WTC11 (cell line): ENCODE measurements around the gene SLC24A4. TPM values are rescaled to one million over a fixed set of nuclear protein-coding genes. Genes with fewer than 3 reads are reported as not detected.

Experiments
- ATAC-seq: fragments of 200-7000 bp; cut with Tn5 transposase; 2 replicates; pipeline ENCODE4 v1.10.0; 2021; ENCODE audit warnings: mild to moderate bottlenecking, moderate library complexity
- CTCF ChIA-PET: fragments of 300-600 bp; sonication (Branson Sonifier 250); formaldehyde crosslinking; loops from one replicate; lab custom pipeline; 2021; ENCODE audit warnings: antibody characterized with exemption; lab: Charles Lee
- POLR2A ChIA-PET: fragments of 350-600 bp; sonication (Branson Sonifier 250); formaldehyde crosslinking; loops from one replicate; lab custom pipeline; 2021; ENCODE audit warnings: antibody characterized with exemption; lab: Charles Lee
- DNase-seq: peaks from one replicate; pipeline ENCODE4 v3.0.0; 2021; ENCODE audit warnings: low spot score
- H3K27ac Mint-ChIP-seq: 2 replicates; pipeline ENCODE4 v1.8.0; 2021; ENCODE audit warnings: mixed read lengths
- H3K27me3 Mint-ChIP-seq: 2 replicates; pipeline ENCODE4 v1.8.0; 2021; ENCODE audit warnings: low read depth, mild to moderate bottlenecking, moderate library complexity, mixed read lengths
- H3K36me3 Mint-ChIP-seq: 2 replicates; pipeline ENCODE4 v1.8.0; 2021; ENCODE audit warnings: mixed read lengths
- H3K4me1 Mint-ChIP-seq: 2 replicates; pipeline ENCODE4 v1.8.0; 2022; ENCODE audit warnings: mixed read lengths
- H3K4me3 Mint-ChIP-seq: 2 replicates; pipeline ENCODE4 v1.8.0; 2021; ENCODE audit warnings: mild to moderate bottlenecking, moderate library complexity, mixed read lengths
- H3K9me3 Mint-ChIP-seq: 2 replicates; pipeline ENCODE4 v1.8.0; 2021; ENCODE audit warnings: mixed read lengths
- ATF6 ChIP-seq: sonication (generic); formaldehyde crosslinking; IDR thresholded peaks from 2 replicates; pipeline ENCODE4 v1.8.1; 2023; ENCODE audit warnings: mild to moderate bottlenecking, missing genetic modification reagents
- ETV6 ChIP-seq: sonication (generic); formaldehyde crosslinking; IDR thresholded peaks from 2 replicates; pipeline ENCODE4 v1.8.1; 2022; ENCODE audit warnings: mild to moderate bottlenecking, missing genetic modification reagents
- FOXP4 ChIP-seq: sonication (generic); formaldehyde crosslinking; IDR thresholded peaks from 2 replicates; pipeline ENCODE4 v1.8.0; 2022; ENCODE audit warnings: mild to moderate bottlenecking, missing genetic modification reagents
- HMGA2 ChIP-seq: fragments of 250-450 bp; sonication (Bioruptor Pico); IDR thresholded peaks from 2 replicates; pipeline ENCODE4 v1.4.0; 2021; ENCODE audit warnings: mild to moderate bottlenecking, moderate library complexity
- IRF1 ChIP-seq: sonication (generic); formaldehyde crosslinking; IDR thresholded peaks from 2 replicates; pipeline ENCODE4 v1.8.0; 2023; ENCODE audit warnings: missing genetic modification reagents
- NFATC4 ChIP-seq: fragments of 250-450 bp; sonication (Bioruptor Pico); IDR thresholded peaks from 2 replicates; pipeline ENCODE4 v1.9.0; 2021; ENCODE audit warnings: mild to moderate bottlenecking
- SOX15 ChIP-seq: fragments of 250-450 bp; sonication (Bioruptor Pico); IDR thresholded peaks from 2 replicates; pipeline ENCODE4 v1.9.0; 2021; ENCODE audit warnings: mild to moderate bottlenecking
- TCF7 ChIP-seq: sonication (generic); formaldehyde crosslinking; IDR thresholded peaks from 2 replicates; pipeline ENCODE4 v1.8.0; 2022; ENCODE audit warnings: mild to moderate bottlenecking, low read depth, missing genetic modification reagents, moderate library complexity
- TEAD1 ChIP-seq: sonication (generic); formaldehyde crosslinking; IDR thresholded peaks from 2 replicates; pipeline ENCODE4 v1.8.0; 2022; ENCODE audit warnings: mild to moderate bottlenecking, missing genetic modification reagents
- TP53 ChIP-seq: sonication (generic); formaldehyde crosslinking; IDR thresholded peaks from 2 replicates; pipeline ENCODE4 v1.8.1; 2023; ENCODE audit warnings: mild to moderate bottlenecking, missing genetic modification reagents
- USF1 ChIP-seq: sonication (generic); formaldehyde crosslinking; IDR thresholded peaks from 2 replicates; pipeline ENCODE4 v1.8.0; 2022; ENCODE audit warnings: mild to moderate bottlenecking, missing genetic modification reagents
- ZBTB43 ChIP-seq: sonication (generic); formaldehyde crosslinking; IDR thresholded peaks from 2 replicates; pipeline ENCODE4 v1.8.1; 2023; ENCODE audit warnings: mild to moderate bottlenecking, missing genetic modification reagents
- ZMAT4 ChIP-seq: fragments of 250-450 bp; sonication (Bioruptor Pico); IDR thresholded peaks from 2 replicates; pipeline ENCODE4 v1.9.0; 2021; ENCODE audit warnings: mild to moderate bottlenecking
- ZNF121 ChIP-seq: sonication (generic); formaldehyde crosslinking; IDR thresholded peaks from 2 replicates; pipeline ENCODE4 v1.8.0; 2023; ENCODE audit warnings: missing genetic modification reagents
- ZNF138 ChIP-seq: sonication (generic); formaldehyde crosslinking; conservative IDR thresholded peaks from 2 replicates; pipeline ENCODE4 v1.8.1; 2022; ENCODE audit warnings: mild to moderate bottlenecking, moderate library complexity, missing genetic modification reagents
- ZNF281 ChIP-seq: sonication (generic); formaldehyde crosslinking; IDR thresholded peaks from 2 replicates; pipeline ENCODE4 v1.8.0; 2023; ENCODE audit warnings: mild to moderate bottlenecking, missing genetic modification reagents
- ZNF317 ChIP-seq: sonication (generic); formaldehyde crosslinking; IDR thresholded peaks from 2 replicates; pipeline ENCODE4 v1.8.1; 2023; ENCODE audit warnings: low read depth, mild to moderate bottlenecking, moderate library complexity, missing genetic modification reagents, borderline replicate concordance
- ZNF423 ChIP-seq: fragments of 250-450 bp; sonication (Bioruptor Pico); IDR thresholded peaks from 2 replicates; pipeline ENCODE4 v2.1.2; 2022; ENCODE audit warnings: mild to moderate bottlenecking, moderate library complexity
- total RNA-seq: library from RNA; stranded (reverse); gene quantifications from 3 replicates; pipeline ENCODE4 v1.2.3, GENCODE V29; 2021
- TF ChIP-seq, protein P1 (sequence below): sonication (generic); formaldehyde crosslinking; IDR thresholded peaks from 2 replicates; pipeline ENCODE4 v1.8.0; 2022; ENCODE audit warnings: mild to moderate bottlenecking, missing genetic modification reagents
- TF ChIP-seq, protein P2 (sequence below): sonication (generic); formaldehyde crosslinking; IDR thresholded peaks from 2 replicates; pipeline ENCODE4 v1.8.0; 2022; ENCODE audit warnings: mild to moderate bottlenecking, missing genetic modification reagents
- TF ChIP-seq, protein P3 (sequence below): fragments of 250-450 bp; sonication (Bioruptor Pico); IDR thresholded peaks from 2 replicates; pipeline ENCODE4 v1.9.0; 2021; ENCODE audit warnings: mild to moderate bottlenecking

Gene SLC24A4
- total RNA-seq, 1 experiment from 2014 or later: 0.90 TPM

DNA sequence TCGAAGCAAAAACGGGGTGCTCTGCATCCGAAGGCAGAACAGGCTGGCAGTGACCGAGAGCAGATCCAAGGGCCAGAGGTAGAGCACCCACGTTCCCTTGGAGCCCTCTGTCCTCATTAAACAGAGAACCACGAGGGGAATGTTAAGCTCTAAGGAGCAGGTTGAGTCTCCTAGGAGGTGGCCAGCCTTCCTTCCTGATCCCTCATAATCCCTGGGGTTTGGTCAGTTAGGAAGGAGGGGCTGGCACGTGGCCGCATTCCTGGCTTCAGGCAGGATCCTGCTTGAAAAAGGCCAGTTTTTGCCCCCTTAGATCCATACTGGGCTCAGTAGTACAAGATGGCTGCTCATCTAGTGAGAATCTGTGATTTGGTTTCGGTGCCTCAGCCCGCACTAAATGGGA is 57.2 kb downstream of the SLC24A4 start (continued):
- no peak for TF ChIP-seq ZNF281 (CRISPR knock-in tag)
- TF ChIP-seq, all 79 proteins: peak for 0

GRCh38 chr14:92380582-92380981 is 57.6 kb downstream of the SLC24A4 start:
- TF ChIP-seq FOXP4: no peak
- TF ChIP-seq SOX15 (CRISPR knock-in tag): no peak
- TF ChIP-seq ATF6: no peak
- TF ChIP-seq USF1 (CRISPR knock-in tag): no peak
- TF ChIP-seq ZBTB43 (CRISPR knock-in tag): no peak
- TF ChIP-seq HMGA2 (CRISPR knock-in tag): no peak
- TF ChIP-seq ZNF121 (CRISPR knock-in tag): no peak
- TF ChIP-seq ZNF138: no peak
- TF ChIP-seq ZMAT4: no peak
- TF ChIP-seq TCF7: no peak
- TF ChIP-seq, protein P1, sequence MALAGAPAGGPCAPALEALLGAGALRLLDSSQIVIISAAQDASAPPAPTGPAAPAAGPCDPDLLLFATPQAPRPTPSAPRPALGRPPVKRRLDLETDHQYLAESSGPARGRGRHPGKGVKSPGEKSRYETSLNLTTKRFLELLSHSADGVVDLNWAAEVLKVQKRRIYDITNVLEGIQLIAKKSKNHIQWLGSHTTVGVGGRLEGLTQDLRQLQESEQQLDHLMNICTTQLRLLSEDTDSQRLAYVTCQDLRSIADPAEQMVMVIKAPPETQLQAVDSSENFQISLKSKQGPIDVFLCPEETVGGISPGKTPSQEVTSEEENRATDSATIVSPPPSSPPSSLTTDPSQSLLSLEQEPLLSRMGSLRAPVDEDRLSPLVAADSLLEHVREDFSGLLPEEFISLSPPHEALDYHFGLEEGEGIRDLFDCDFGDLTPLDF: no peak
- TF ChIP-seq IRF1 (CRISPR knock-in tag): no peak
- TF ChIP-seq, protein P2, sequence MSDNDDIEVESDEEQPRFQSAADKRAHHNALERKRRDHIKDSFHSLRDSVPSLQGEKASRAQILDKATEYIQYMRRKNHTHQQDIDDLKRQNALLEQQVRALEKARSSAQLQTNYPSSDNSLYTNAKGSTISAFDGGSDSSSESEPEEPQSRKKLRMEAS: no peak
- TF ChIP-seq, protein P3, sequence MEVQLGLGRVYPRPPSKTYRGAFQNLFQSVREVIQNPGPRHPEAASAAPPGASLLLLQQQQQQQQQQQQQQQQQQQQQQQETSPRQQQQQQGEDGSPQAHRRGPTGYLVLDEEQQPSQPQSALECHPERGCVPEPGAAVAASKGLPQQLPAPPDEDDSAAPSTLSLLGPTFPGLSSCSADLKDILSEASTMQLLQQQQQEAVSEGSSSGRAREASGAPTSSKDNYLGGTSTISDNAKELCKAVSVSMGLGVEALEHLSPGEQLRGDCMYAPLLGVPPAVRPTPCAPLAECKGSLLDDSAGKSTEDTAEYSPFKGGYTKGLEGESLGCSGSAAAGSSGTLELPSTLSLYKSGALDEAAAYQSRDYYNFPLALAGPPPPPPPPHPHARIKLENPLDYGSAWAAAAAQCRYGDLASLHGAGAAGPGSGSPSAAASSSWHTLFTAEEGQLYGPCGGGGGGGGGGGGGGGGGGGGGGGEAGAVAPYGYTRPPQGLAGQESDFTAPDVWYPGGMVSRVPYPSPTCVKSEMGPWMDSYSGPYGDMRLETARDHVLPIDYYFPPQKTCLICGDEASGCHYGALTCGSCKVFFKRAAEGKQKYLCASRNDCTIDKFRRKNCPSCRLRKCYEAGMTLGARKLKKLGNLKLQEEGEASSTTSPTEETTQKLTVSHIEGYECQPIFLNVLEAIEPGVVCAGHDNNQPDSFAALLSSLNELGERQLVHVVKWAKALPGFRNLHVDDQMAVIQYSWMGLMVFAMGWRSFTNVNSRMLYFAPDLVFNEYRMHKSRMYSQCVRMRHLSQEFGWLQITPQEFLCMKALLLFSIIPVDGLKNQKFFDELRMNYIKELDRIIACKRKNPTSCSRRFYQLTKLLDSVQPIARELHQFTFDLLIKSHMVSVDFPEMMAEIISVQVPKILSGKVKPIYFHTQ (CRISPR knock-in tag): no peak
- TF ChIP-seq ZNF423: no peak
- no peak for TF ChIP-seq TP53 (CRISPR knock-in tag)
- no peak for TF ChIP-seq TEAD1 (CRISPR knock-in tag)
- no peak for TF ChIP-seq NFATC4 (CRISPR knock-in tag)
- no peak for TF ChIP-seq ZNF317
- no peak for TF ChIP-seq ETV6
- TF ChIP-seq, all 79 proteins: peak for 0
- ATAC-seq (no peak), DNase-seq (no peak)
- Mint-ChIP-seq H3K4me3 (no peak overlapping the region), H3K36me3 (no peaks in the 10 kb centered on the region), H3K4me1 (peaks cover 27% of the 10 kb centered on the region), H3K9me3 (no peaks in the 10 kb centered on the region), H3K27ac (no peak overlapping the region), H3K27me3 (no peaks in the 10 kb centered on the region)
- CTCF ChIA-PET: no interaction called here
- POLR2A ChIA-PET: no interaction called here
